GM18505 (cell line): ENCODE results near the gene GTF3C2.
"Not testable (repeated sequence)": the region's sequence is repeated elsewhere in the genome, so short reads cannot be mapped to it uniquely, and the experiment has no call there.

Experiments used
- ATAC-seq: cut with Tn5 transposase; IDR thresholded peaks from one replicate; pipeline ENCODE4 v1.9.1; 2021; ENCODE audit not compliant: unreplicated experiment
- POLR2A ChIP-seq: IDR thresholded peaks from 4 replicates; pipeline ENCODE4 v1.6.1; 2011; ENCODE audit warnings: borderline replicate concordance; ENCODE audit not compliant: insufficient read depth, insufficient read length; ENCODE audit errors: extremely low read depth

GTF3C2 gene

DNA sequence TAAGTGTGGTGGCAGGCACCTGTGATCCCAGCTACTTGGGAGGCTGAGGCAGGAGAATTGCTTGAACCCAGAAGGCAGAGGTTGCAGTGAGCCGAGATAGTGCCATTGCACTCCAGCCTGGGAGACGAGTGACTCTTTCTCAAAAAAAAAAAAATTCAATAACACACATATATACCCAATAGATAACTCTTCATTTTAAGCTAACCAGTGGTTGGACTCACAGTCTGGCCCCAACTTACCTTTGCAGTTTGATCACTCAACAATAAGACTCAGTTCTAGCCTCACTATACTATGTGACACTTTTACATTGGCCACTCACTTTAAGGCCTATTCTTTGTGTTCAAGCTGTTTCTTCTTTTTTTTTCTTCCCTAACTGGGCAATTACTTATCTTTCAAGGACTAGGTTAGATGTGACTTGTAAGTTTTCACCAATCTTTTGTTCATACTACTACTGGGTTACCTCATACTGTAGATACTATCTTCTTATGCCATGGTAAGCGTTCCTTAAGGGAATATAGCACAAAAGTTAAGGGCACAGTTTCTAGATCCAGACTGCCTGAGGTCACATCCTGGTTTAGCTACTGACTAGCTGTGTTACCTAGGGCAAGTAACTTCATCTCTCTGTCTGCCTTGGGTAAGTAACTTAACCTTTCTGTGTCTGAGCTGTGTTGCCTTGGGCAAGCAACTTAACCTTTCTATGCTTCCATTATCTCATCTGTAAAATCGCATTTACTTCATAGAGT is 6.3 kb upstream of the GTF3C2 start:
- TF ChIP-seq POLR2A: no peak
- no peak for ATAC-seq

DNA sequence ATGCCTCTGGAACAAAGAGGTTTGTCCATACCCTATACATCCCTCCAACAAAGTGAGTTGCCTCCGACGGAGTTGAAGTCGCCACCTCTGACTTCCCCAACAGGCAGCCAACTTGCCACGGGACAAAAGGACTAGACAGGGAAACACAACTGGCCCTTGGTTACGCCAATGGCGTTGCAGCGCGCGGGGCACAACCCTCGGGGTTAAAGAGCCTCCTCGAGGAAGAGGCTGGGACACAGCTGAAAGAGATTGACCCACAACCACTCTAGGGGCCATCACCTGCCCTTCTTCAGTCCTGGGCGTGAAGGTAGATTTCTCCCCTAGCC is 545 bp downstream of the GTF3C2 start:
- ATAC-seq: peak; percentile 33
- no peak for TF ChIP-seq POLR2A

DNA sequence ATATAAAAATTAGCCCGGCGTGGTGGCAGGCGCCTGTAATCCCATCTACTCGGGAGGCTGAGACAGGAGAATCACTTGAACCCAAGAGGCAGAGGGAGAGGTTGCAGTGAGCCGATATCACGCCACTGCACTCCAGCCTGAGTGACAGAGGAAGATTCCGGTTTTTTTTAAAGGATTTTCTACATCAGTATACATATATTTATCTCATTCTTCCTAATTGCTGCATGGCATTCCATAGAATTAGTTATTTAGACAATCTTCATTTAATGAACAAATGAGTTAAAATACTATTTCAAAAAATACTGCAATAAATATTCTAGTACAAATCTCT is 2.0 kb downstream of the GTF3C2 start:
- no peak for ATAC-seq
- TF ChIP-seq POLR2A: no peak

DNA sequence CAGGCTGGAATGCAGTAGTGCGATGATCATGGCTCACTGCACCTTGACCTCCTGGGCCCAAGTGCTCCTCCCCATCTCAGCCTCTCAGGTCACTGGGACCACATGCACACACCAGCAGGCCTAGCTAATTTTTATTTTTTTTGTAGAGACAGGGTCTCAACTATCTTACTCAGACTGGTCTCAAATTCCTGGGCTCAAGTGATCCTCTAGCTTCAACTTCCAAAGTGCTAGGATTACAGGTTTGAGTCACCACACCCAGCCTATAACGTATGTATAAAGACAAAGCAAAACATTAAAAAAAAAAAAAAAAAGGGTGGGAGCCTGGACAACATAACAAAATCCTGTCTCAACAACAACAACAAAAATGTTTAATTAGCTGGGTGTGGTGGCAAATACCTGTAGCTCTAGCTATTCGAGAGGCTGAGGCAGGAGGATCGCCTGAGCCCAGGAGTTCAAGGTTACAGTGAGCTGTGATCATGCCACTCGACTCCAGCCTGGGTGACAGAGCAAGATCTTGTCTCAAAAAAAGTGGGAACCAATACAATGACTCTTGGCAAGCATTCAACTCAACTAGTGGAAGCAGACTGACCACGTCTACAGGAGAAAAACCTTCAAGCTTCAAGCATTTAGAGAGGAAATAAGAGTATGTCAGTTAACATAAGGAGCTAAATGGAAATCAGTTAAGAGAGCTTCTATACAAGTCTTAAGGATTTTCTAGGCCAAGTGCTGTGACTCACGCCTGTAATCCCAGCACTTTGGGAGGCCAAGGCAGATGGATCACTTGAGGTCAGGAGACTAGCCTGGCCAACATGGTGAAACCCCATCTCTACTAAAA is 2.6 kb downstream of the GTF3C2 start:
- no peak for ATAC-seq
- no peak for TF ChIP-seq POLR2A

DNA sequence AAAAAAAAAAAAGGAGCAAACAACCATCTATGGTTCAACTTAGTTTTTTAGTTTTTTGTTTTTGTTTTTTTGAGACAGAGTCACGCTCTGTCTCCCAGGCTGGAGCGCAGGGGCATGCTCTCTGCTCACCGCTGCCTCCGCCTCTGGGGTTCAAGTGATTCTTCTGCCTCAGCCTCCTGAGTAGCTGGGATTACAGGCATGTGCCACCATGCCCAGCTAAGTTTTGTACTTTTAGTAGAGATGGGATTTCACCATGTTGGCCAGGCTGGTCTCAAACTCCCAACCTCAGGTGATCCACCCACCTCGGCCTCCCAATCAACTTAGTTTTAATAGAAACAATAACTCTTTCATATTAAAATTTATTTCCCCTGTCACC is 3.2 kb downstream of the GTF3C2 start:
- not testable (repeated sequence) for ATAC-seq

DNA sequence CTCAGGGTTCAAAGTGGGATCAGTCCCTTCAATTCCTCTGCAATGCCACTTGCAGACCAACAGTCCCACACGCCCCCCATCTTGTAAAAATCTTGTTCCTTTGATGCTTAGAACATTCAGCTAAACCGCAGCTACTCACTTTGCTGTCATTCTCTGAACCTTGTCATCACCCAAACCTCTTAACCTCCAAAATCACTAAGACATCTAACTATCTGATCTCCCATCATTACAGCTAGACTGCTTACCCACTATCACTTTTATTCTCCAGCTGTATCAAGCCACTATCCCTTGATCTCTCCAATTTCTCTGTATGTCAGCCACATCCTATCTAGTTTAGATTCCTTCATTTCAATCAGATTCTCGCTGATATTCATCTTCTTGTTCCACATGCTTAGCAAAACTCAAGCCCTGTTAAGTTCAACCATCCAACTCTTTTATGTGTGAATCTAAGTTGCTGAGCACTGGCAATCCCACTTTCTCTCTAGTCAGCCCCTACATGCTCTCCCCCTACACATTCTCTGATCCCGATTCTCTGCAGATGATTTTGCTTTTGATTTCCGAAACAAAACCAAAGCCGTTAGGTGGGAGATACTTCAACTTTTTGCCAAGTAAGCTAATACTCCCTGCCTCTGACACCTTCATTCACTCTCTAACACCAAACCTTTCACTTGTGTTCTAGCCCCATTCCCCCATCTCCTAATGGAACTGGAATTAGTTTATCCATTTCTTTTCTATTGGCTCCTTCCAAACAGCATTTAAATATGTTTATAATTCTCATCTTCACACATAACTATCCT is 4.6 kb downstream of the GTF3C2 start:
- no peak for TF ChIP-seq POLR2A
- no peak for ATAC-seq

DNA sequence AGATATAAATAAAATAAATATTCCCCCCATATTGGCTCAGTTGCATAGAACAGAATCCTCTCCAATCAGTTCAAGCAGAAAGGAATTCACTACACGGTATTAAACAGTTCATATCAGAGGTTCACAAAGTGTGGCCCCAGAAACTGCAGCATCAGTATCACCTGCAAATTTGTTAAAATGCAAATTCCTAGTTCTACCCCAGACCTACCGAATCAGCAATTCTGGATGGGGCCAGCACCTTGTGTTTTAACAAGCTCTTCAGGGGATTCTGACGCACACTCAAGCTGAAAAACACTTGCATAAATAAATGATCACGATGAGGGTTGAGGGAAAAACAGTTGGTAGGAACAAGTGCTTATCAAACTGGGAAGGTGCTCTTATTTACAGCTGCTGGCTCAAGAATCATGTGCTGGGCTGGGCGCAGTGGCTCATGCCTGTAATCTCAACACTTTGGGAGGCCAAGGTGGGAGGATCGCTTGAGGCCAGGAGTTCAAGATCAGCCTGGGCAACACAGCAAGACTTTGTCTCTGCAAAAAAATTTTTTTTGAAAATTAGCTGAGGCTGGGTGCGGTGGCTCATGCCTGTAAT is 6.4 kb downstream of the GTF3C2 start:
- TF ChIP-seq POLR2A: no peak
- ATAC-seq: no peak

DNA sequence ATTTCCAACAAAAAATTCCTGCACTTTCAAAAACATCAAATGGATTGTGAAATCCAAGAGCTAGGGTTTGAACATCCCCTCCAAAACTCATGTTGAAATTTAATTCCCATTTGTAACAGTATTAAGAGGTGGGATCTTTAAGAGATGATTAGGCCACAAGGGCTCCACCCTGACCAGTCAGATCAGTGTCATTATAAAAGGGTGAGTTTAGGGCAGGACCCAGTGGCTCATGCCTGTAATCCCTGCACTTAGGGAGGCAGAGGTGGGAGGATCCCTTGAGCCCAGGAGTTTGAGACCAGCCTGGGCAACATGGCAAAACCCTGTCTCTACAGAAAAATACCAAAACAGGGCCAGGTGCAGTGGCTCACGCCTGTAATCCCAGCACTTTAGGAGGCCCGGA is 8.9 kb downstream of the GTF3C2 start:
- TF ChIP-seq POLR2A: no peak
- no peak for ATAC-seq

DNA sequence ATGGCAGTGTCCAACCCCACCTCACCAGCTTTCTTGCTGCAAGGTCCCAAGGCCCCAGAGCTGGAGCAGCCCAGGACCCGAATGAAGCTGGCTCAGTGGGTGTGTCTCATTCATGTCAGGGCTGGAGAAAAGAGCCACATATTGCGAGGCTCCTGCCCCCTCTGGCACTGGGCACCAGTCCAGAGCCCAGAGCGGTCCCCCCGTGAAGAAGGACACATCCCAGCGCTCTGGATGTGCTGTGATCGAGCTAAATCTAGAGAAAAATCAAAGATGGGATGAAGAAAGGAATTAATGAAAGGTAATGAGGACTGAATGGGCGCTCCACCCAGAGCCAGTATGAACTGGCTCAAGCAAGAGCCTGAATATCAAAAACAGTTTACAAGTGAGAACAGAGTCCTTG is 20.4 kb downstream of the GTF3C2 start:
- TF ChIP-seq POLR2A: no peak
- ATAC-seq: no peak

DNA sequence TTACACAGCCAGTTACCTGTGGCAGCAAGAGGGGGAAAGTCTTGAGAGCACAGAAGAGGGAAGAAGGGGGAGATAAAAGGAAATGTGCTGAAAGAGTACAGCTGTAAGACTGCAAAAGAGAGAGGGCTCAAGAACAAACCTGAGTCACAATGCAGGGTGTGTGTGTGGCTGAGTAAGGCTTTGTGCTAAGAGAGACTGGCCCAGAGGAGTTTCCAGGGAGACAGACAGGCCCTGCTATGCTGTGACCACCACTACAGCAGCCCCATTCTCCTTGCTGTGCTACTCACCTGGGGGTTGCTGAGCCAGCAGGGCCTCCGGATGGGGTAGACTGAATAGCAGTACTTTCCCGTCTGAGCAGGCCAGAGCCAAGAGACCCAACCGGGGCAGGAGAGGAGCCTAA is 21.3 kb downstream of the GTF3C2 start:
- no peak for ATAC-seq
- no peak for TF ChIP-seq POLR2A

DNA sequence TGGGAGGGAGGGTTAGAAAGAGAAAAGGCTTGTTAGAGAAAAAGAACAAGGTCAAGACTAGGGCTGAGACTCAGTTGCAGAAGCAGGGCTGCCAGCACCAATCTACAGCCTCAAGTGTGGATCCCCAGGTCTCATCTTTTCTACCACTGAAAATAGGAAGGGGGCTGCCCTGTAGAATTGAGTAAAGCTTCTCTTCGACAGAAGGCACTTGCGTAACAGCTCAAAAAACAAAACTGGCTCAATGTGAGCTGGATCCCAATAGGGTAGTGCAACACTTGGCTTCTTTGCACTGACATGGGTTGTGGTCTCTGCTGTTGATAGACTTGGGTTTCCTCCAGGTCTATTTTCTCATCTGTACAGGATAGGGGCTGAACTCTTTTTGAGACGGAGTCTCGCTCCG is 31.8 kb downstream of the GTF3C2 start:
- no peak for ATAC-seq
- TF ChIP-seq POLR2A: no peak

DNA sequence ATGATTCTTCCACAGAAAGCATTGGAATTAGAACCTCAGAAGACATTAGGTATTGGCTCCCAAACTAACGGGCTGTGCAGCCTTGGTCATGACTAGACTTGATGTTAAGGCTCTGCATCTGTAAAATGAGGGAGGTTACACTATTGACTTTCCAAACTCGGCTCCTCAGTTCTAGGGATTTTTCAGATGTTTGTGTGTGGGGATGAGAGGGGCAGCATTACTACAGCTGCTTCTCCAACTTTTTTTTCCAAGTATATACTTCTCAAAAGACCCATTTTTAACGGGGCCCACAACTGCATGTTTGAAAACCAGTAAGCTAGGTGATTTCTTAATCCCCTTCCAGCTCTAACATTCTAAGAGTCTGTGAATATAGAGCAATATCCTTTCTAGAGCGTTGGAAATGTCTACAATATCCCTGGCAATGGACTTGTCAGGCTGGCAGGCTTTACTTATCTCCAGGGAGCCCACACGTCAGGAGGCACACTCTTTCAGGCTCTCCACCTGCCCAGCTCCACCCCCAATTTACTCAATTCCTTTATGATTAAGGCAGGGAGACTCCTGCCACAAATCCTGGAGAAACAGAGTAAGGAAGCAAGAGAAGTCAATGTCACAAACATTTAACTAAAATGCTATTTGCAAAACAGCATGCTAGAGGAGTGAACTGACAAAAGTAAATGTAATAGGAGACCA is 32.8 kb downstream of the GTF3C2 start:
- ATAC-seq: no peak
- TF ChIP-seq POLR2A: no peak

DNA sequence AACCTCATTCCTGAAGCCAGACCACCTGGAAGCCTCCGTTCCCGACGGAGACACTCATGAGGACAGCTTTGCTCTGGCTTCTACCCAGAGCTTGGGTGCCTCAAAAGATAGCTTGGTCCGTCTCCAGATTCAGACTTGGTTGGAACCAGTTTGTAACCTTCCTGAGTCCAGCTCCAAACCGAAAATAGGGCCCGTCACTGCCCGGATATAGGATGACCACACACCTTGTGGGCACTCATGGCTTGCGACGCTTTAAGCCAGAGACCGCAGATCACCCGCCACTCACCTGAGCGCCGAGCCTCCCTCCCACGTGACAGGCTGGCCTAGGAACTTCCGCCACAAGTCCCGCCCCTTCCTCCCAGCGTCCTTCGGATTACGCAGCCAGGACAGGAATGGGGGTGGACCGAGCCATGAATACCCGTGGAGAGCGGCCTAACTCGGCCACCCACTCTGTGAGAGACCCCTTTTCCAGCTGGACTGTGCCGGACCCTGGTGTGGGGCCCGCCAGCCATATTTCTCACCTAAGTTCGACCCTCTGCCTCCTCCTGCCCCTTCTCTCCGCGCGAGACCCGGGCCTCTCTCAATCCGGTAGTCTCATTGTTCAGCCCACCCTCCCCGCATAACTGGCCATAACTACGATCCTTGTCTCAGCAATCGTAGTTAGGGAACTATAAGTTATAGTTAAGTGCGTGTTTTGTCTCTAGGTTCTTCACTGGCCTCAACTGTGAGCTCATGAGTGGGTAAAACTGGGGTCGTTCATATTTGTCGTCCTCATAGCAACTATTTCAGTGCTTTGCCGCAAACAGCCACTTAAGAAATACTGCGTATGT is 33.6 kb downstream of the GTF3C2 start, which contains the start of gene MPV17:
MPV17 (minus strand) TSS at position 332 of the 830 bp plus-strand sequence. CDS start 580 bp downstream, outside the sequence.
- TF ChIP-seq POLR2A: peak; percentile 94
- ATAC-seq: peak; percentile 84

DNA sequence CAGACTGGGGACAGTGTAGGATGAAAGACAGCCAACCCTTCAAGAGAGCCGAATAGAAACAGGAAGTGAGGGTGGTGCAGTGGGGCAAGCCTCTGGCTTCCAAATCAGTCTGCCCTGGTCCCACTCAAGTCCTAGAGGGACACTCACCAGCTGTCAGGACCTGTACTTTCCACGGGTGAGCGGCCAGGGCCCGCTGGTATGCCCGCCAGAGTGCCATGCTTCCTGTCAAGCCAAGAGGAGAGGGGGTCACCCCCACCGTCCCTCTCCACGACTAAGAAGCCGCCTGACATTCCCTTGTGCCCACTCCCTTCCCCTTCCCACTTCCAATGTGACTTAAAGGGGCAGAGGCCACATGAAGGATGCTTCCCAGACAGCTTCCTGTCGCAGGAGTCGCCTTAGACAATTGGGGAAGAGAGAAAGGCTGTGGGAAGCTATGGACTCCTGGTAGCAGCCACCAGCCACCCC is 34.2 kb downstream of the GTF3C2 start:
- ATAC-seq: peak; percentile 32
- no peak for TF ChIP-seq POLR2A
